H1 (cell line): ENCODE results near the gene CCDC28B. TPM values are rescaled to one million over a fixed set of nuclear protein-coding genes. Genes with fewer than 3 reads are reported as not detected.

ENCODE experiments used
- CTCF ChIA-PET: fragments of 300-600 bp; sonication (Branson Sonifier 250); formaldehyde crosslinking; loops from one replicate; lab custom pipeline; 2021; ENCODE audit not compliant: partially characterized antibody; lab: Charles Lee
- POLR2A ChIA-PET: fragments of 300-600 bp; sonication (Branson Sonifier 250); formaldehyde crosslinking; loops from one replicate; lab custom pipeline; 2021; ENCODE audit warnings: inconsistent platforms; ENCODE audit not compliant: partially characterized antibody; lab: Charles Lee
- DNase-seq, 2 experiments: peaks; one replicate each; pipeline versions ENCODE4 v3.0.0 to v3.0.0-alpha.2; 2010 to 2022; ENCODE audit warnings: low spot score in 2 of 2, low read depth in 1 of 2, mixed read lengths in 1 of 2
- FAIRE-seq: peaks from 2 replicates; lab custom pipeline; 2011; peaks lifted over from hg19 to GRCh38; lab: Jason Lieb, UNC
- H2AFZ ChIP-seq: 2 replicates; pipeline ENCODE4 v1.8.1; 2012; ENCODE audit warnings: low read length, inconsistent platforms
- H2AK5ac ChIP-seq: 2 replicates; pipeline ENCODE4 v1.6.1; 2013; ENCODE audit warnings: low read depth, low read length
- H2BK120ac ChIP-seq: replicated peaks from 2 replicates; pipeline ENCODE3; 2013; ENCODE audit warnings: low read depth, low read length, inconsistent platforms
- H2BK12ac ChIP-seq: 2 replicates; pipeline ENCODE4 v1.6.1; 2013; ENCODE audit warnings: low read depth, low read length
- H2BK15ac ChIP-seq: 2 replicates; pipeline ENCODE4 v1.6.1; 2013; ENCODE audit warnings: low read length
- H2BK20ac ChIP-seq: 2 replicates; pipeline ENCODE4 v1.6.1; 2013; ENCODE audit warnings: low read length
- H2BK5ac ChIP-seq: 2 replicates; pipeline ENCODE4 v1.6.1; 2013; ENCODE audit warnings: low read depth, low read length
- H3K14ac ChIP-seq: 2 replicates; pipeline ENCODE4 v1.6.1; 2013; ENCODE audit warnings: inconsistent platforms; ENCODE audit not compliant: insufficient read length
- H3K18ac ChIP-seq: 2 replicates; pipeline ENCODE4 v1.6.1; 2013; ENCODE audit warnings: low read length; ENCODE audit errors: extremely low read depth
- H3K23ac ChIP-seq: 2 replicates; pipeline ENCODE4 v1.6.1; 2013; ENCODE audit warnings: inconsistent platforms; ENCODE audit not compliant: insufficient read length
- H3K23me2 ChIP-seq: 2 replicates; pipeline ENCODE4 v1.6.1; 2013; ENCODE audit warnings: low read depth, low read length
- H3K27ac ChIP-seq: 2 replicates; pipeline ENCODE4 v1.6.1; 2011; ENCODE audit warnings: low read depth, low read length, inconsistent platforms
- H3K27me3 ChIP-seq, 4 experiments: replicated peaks in 1 of 4; 1 replicate in 1 of 4; 2 replicates in 3 of 4; pipeline versions ENCODE4 v1.6.1 to v1.8.1; 2011 to 2013; ENCODE audit warnings: low read length in 3 of 4, mild to moderate bottlenecking in 3 of 4, inconsistent platforms in 2 of 4, mixed read lengths in 2 of 4, moderate library complexity in 1 of 4; ENCODE audit not compliant: control insufficient read depth in 3 of 4, insufficient read depth in 3 of 4; ENCODE audit errors: extremely low read depth in 1 of 4
- H3K36me3 ChIP-seq, 4 experiments: 2 replicates each; pipeline versions ENCODE4 v1.6.1 to v1.8.1; 2011 to 2013; ENCODE audit warnings: mild to moderate bottlenecking in 4 of 4, low read length in 3 of 4, moderate library complexity in 2 of 4, control low read depth in 1 of 4, inconsistent platforms in 1 of 4; ENCODE audit not compliant: insufficient read depth in 4 of 4, control insufficient read depth in 2 of 4
- H3K4ac ChIP-seq: replicated peaks from 2 replicates; pipeline ENCODE3; 2013; ENCODE audit warnings: low read length, low read depth, mixed read lengths, inconsistent platforms; ENCODE audit not compliant: insufficient read length
- H3K4me1 ChIP-seq, 4 experiments: replicated peaks in 1 of 4; 1 replicate in 1 of 4; 2 replicates in 3 of 4; pipeline versions ENCODE4 v1.6.1 to v1.8.1; 2011 to 2013; ENCODE audit warnings: low read length in 3 of 4, inconsistent platforms in 2 of 4, mixed read lengths in 1 of 4; ENCODE audit not compliant: insufficient read depth in 4 of 4, control insufficient read depth in 3 of 4
- H3K4me2 ChIP-seq, 2 experiments: 2 replicates each; pipeline versions ENCODE4 v1.6.1 to v1.8.1; 2011 to 2013; ENCODE audit warnings: low read depth in 2 of 2, low read length in 2 of 2, control low read depth in 1 of 2, inconsistent platforms in 1 of 2, mild to moderate bottlenecking in 1 of 2; ENCODE audit not compliant: insufficient read depth in 1 of 2
- H3K4me3 ChIP-seq, 4 experiments: fragments of 200-600, 300-600 bp in 1 of 4; sonication (generic), shearing (Covaris generic), sonication (Bioruptor Twin) in 1 of 4; 2 replicates each; pipeline versions ENCODE4 v1.5.1 to v1.8.1; 2011 to 2016; ENCODE audit warnings: low read length in 4 of 4, low read depth in 3 of 4, control low read depth in 2 of 4, inconsistent platforms in 2 of 4, mild to moderate bottlenecking in 2 of 4, mixed read lengths in 1 of 4, moderate library complexity in 1 of 4; ENCODE audit not compliant: insufficient read depth in 2 of 4; ENCODE audit errors: extremely low read depth in 1 of 4
- H3K56ac ChIP-seq: replicated peaks from 2 replicates; pipeline ENCODE3; 2013; ENCODE audit warnings: low read depth, mild to moderate bottlenecking, mixed read lengths, low read length, inconsistent platforms; ENCODE audit not compliant: insufficient read length
- H3K79me1 ChIP-seq: 2 replicates; pipeline ENCODE4 v1.6.1; 2013; ENCODE audit warnings: low read depth, low read length, control low read depth
- H3K79me2 ChIP-seq, 2 experiments: 2 replicates each; pipeline versions ENCODE4 v1.6.1 to v1.8.1; 2012 to 2013; ENCODE audit warnings: low read length in 2 of 2, mild to moderate bottlenecking in 2 of 2, inconsistent platforms in 1 of 2; ENCODE audit not compliant: insufficient read depth in 2 of 2, control insufficient read depth in 1 of 2
- H3K9ac ChIP-seq, 4 experiments: replicated peaks in 1 of 4; 1 replicate in 1 of 4; 2 replicates in 3 of 4; pipeline versions ENCODE4 v1.6.1 to v1.8.1; 2011 to 2013; ENCODE audit warnings: low read depth in 3 of 4, low read length in 3 of 4, control low read depth in 2 of 4, mild to moderate bottlenecking in 2 of 4, moderate library complexity in 2 of 4, inconsistent platforms in 1 of 4; ENCODE audit errors: extremely low read depth in 1 of 4
- H3K9me3 ChIP-seq, 2 experiments: 2 replicates each; pipeline versions ENCODE4 v1.6.1 to v1.8.1; 2012 to 2013; ENCODE audit warnings: mild to moderate bottlenecking in 2 of 2, moderate library complexity in 2 of 2, control low read depth in 1 of 2, inconsistent platforms in 1 of 2, low read depth in 1 of 2, low read length in 1 of 2, mixed read lengths in 1 of 2; ENCODE audit not compliant: insufficient read depth in 2 of 2
- H4K20me1 ChIP-seq, 2 experiments: replicated peaks in 1 of 2; 2 replicates each; pipeline versions ENCODE3 to v1.8.1; 2011 to 2013; ENCODE audit warnings: inconsistent platforms in 2 of 2, low read length in 2 of 2, mild to moderate bottlenecking in 1 of 2; ENCODE audit not compliant: insufficient read depth in 2 of 2, control insufficient read depth in 1 of 2
- H4K5ac ChIP-seq: 2 replicates; pipeline ENCODE4 v1.6.1; 2013; ENCODE audit warnings: low read length, low read depth, mixed read lengths, inconsistent platforms; ENCODE audit not compliant: insufficient read length
- H4K8ac ChIP-seq: 2 replicates; pipeline ENCODE4 v1.8.0; 2013; ENCODE audit warnings: mild to moderate bottlenecking, moderate library complexity, low read length, inconsistent platforms; ENCODE audit not compliant: insufficient read depth; ENCODE audit errors: extremely low read depth
- H4K91ac ChIP-seq: replicated peaks from 2 replicates; pipeline ENCODE3; 2013; ENCODE audit warnings: low read length, mixed read lengths, inconsistent platforms; ENCODE audit not compliant: insufficient read length
- GABPA ChIP-seq: IDR thresholded peaks from 2 replicates; pipeline ENCODE4 v1.6.1; 2011; ENCODE audit warnings: mild to moderate bottlenecking, low read length, moderate library complexity, borderline replicate concordance; ENCODE audit not compliant: insufficient read depth
- JUND ChIP-seq: IDR thresholded peaks from 2 replicates; pipeline ENCODE4 v1.6.1; 2011; ENCODE audit warnings: mild to moderate bottlenecking, improper control_type of control experiment, low read length
- KDM1A ChIP-seq: fragments of 200-600, 300-600 bp; sonication (generic); IDR thresholded peaks from 2 replicates; pipeline ENCODE4 v1.7.1; 2016; ENCODE audit warnings: mild to moderate bottlenecking, low read length, borderline replicate concordance
- RBBP5 ChIP-seq: IDR thresholded peaks from 2 replicates; pipeline ENCODE4 v1.7.1; 2012; ENCODE audit warnings: low read depth, mild to moderate bottlenecking, inconsistent platforms, low read length, moderate library complexity, borderline replicate concordance
- RXRA ChIP-seq: IDR thresholded peaks from 2 replicates; pipeline ENCODE4 v1.6.1; 2011; ENCODE audit warnings: low read depth, mild to moderate bottlenecking, low read length, moderate library complexity; ENCODE audit not compliant: insufficient read depth
- SIN3A ChIP-seq, 2 experiments: IDR thresholded peaks in 1 of 2; conservative IDR thresholded peaks in 1 of 2; 2 replicates each; pipeline ENCODE4 v1.6.1; 2011 to 2012; ENCODE audit warnings: low read length in 2 of 2, improper control_type of control experiment in 1 of 2, low read depth in 1 of 2, mild to moderate bottlenecking in 1 of 2
- YY1 ChIP-seq: IDR thresholded peaks from 2 replicates; pipeline ENCODE4 v1.6.1; 2011; ENCODE audit warnings: low read depth, mild to moderate bottlenecking, low read length
- WGBS, 2 experiments: shearing (Covaris generic) in 1 of 2; methylation state at CpG; one replicate each; pipeline versions ENCODE4 v1.1.6 to v1.1.7; 2013 to 2015; ENCODE audit warnings: low lambda C conversion rate in 2 of 2, mixed read lengths in 2 of 2, inconsistent platforms in 1 of 2, low coverage in 1 of 2, missing lambda C conversion rate in 1 of 2; ENCODE audit not compliant: insufficient replicate concordance in 2 of 2, insufficient coverage in 1 of 2, insufficient read length in 1 of 2; ENCODE audit errors: extremely low coverage in 1 of 2, missing lambda C conversion rate in 1 of 2; 5-methylcytosine and 5-hydroxymethylcytosine counted together
- polyA plus RNA-seq, 7 experiments: library from polyadenylated mRNA; depleted of rRNA in 3 of 7; stranded (reverse) in 5 of 7; unstranded in 2 of 7; fragments of >200 nt in 5 of 7; fragments of 200-250 nt in 2 of 7; gene quantifications; 1 replicate in 5 of 7; 2 replicates in 1 of 7; 4 replicates in 1 of 7; pipeline versions ENCODE4 v1.2.1 to v1.2.3, GENCODE V29; 2011 to 2013; ENCODE audit warnings: missing spikeins in 2 of 7, mixed read lengths in 2 of 7
- total RNA-seq: library from RNA; stranded (reverse); fragmentation: NEBNext Ultra II Directional; extraction: Animal tissue kit (Norgen Biotek cat#: 25700); gene quantifications from 2 replicates; pipeline ENCODE4 v1.2.1, GENCODE V29; 2021
- TF ChIP-seq, protein P1 (sequence below): IDR thresholded peaks from 2 replicates; pipeline ENCODE4 v1.6.1; 2012; ENCODE audit warnings: low read length, inconsistent platforms

The CCDC28B gene
- total and polyA plus RNA-seq, 2 of the 8 experiments (the other 6 are each of a cell fraction or from before 2014, with no cell fraction given) = 16.7 to 17.1 TPM

- no peak for FAIRE-seq
- Histone ChIP-seq H2BK120ac (no peak overlapping the region), H3K79me1 (0 out of 2 replicates have a peak, but pooled peaks cover 3% of the 10 kb centered on the region), H3K27me3 (no peaks in the 10 kb centered on the region; a peak in 1 of 7 replicates), H2AK5ac (no peak overlapping the region), H3K56ac (no peak overlapping the region), H2BK15ac (no peak overlapping the region), H4K8ac (no peak overlapping the region), H3K23me2 (peaks cover 9% of the 10 kb centered on the region; the same call in 1 of the 2 replicates), H2AFZ (no peak overlapping the region), H2BK20ac (no peak overlapping the region), H3K18ac (no peak overlapping the region), H4K20me1 (peaks cover 6 to 8% of the 10 kb centered on the region in 2 experiments), H3K27ac (no peak overlapping the region), H3K4me3 (no peak overlapping the region), H3K9ac (no peak overlapping the region), H3K4me1 (peaks cover 13 to 28% (median 18%) of the 10 kb centered on the region in 4 experiments), H3K4me2 (no peak overlapping the region), H3K4ac (no peak overlapping the region), H2BK5ac (no peak overlapping the region), H2BK12ac (no peak overlapping the region), H3K9me3 (no peaks in the 10 kb centered on the region), H4K91ac (no peak overlapping the region), H3K36me3 (peaks cover 28 to 49% (median 39%) of the 10 kb centered on the region in 4 experiments; a peak in 7 of 8 replicates), H3K23ac (no peak overlapping the region), H3K79me2 (no peaks in the 10 kb centered on the region), H3K14ac (no peak overlapping the region), H4K5ac (no peak overlapping the region)
- ChIA-PET POLR2A (interaction anchor here (0.7 to 21.3 kb wide), 14 partner anchors 11 to 143 kb away, joined by 3 to 332 read pairs (median 6); partner anchors contain the start of genes DCDC2B, IQCC, TMEM39B and TXLNA), CTCF (interaction anchor here (1.8 to 2.4 kb wide), 3 partner anchors 18 to 50 kb away, joined by 7 to 16 read pairs (median 8); no protein-coding TSS in a partner anchor)
- no peak for DNase-seq
- 94% methylated on average over 6 of the region's 6 CpGs; no CpG with 5 or more reads in 1 of the 2 experiments for WGBS, 2 experiments
- TF ChIP-seq YY1 (no peak), RBBP5 (no peak), GABPA (no peak), JUND (no peak), SIN3A (conservative IDR thresholded peaks at IDR 0.05 in 1 of 2, IDR thresholded peaks at IDR 0.05 in 1 of 2; ENCODE audit: low read depth in 1 of 2, low read length in 2 of 2) (no peak), KDM1A (no peak), RXRA (no peak)
- TF ChIP-seq, protein P1, sequence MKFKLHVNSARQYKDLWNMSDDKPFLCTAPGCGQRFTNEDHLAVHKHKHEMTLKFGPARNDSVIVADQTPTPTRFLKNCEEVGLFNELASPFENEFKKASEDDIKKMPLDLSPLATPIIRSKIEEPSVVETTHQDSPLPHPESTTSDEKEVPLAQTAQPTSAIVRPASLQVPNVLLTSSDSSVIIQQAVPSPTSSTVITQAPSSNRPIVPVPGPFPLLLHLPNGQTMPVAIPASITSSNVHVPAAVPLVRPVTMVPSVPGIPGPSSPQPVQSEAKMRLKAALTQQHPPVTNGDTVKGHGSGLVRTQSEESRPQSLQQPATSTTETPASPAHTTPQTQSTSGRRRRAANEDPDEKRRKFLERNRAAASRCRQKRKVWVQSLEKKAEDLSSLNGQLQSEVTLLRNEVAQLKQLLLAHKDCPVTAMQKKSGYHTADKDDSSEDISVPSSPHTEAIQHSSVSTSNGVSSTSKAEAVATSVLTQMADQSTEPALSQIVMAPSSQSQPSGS = no peak
These were observed 2.6 kb upstream of the CCDC28B start for GRCh38 chr1:32197837-32198236.
